Stimulated activated CD8-positive, alpha-beta memory T cell treated with anti-CD3 and anti-CD28 coated beads, Interleukin-4, amount 100 ng/mL, for 24 hours (primary cell): Measurements from ENCODE around the gene TP53I3.
"Not testable (repeated sequence)": the region's sequence is repeated elsewhere in the genome, so short reads cannot be mapped to it uniquely, and the experiment has no call there.

Source experiments
- DNase-seq: peaks from one replicate; pipeline ENCODE4 v3.0.0-alpha.2; 2020; ENCODE audit warnings: low read depth

Gene TP53I3

DNA sequence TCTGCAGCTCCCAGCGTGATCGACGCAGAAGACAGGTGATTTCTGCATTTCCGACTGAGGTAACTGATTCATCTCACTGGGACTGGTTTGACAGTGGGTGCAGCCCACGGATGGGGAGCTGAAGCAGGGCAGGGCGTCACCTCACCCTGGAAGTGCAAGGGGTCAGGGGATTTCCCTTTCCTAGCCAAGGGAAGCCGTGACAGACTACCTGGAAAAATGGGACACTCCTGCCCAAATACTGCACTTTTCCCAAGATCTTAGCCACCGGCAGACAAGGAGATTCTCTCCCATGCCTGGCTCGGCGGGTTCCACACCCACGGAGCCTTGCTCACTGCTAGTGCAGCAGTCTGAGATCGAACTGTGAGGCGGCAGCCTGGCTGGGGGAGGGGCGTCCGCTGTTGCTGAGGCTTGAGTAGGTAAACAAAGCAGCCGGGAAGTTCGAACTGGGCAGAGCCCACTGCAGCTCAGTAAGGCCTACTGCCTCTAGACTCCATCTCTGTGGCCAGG, 10.6 kb upstream of the TP53I3 start:
- not testable (repeated sequence) for DNase-seq

DNA sequence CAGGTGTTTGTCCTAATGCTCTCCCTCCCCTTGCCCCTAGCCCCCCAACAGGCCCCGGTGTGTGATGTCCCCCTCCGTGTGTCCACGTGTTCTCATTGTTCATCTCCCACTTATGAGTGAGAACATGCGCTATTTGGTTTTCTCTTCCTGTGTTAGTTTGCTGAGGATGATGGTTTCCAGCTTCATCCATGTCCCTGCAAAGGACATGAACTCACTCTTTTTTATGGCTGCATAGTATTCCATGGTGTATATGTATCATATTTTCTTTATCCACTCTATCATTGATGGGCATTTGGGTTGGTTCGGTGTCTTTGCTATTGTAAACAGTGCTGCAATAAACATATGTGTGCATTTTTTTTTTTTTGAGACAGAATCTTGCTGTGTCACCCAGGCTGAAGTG, 8.6 kb upstream of the TP53I3 start:
- not testable (repeated sequence) for DNase-seq

DNA sequence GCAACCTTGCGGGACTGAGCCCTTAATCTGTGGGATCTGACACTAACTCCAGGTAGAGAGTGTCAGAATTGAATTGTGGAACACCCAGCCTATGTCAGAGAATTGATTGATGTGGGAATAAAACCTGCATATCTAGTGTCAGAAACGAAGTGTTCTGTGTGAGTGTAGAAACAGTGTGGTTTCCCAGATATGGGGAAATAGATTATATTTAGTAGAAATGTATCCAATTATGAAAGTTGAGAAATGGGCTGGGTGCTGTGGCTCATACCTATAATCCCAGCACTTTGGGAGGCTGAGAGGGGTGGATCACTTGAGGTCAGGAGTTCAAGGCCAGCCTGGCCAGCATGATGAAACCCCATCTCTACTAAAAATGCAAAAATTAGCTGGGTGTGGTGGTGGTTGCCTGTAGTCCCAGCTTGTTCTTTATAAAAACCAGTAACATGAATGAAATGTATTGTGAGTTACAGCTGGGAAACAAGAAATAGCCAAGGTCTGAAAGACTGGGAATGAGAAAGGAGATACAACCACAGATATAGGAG, 4.3 kb upstream of the TP53I3 start:
- DNase-seq = no peak

DNA sequence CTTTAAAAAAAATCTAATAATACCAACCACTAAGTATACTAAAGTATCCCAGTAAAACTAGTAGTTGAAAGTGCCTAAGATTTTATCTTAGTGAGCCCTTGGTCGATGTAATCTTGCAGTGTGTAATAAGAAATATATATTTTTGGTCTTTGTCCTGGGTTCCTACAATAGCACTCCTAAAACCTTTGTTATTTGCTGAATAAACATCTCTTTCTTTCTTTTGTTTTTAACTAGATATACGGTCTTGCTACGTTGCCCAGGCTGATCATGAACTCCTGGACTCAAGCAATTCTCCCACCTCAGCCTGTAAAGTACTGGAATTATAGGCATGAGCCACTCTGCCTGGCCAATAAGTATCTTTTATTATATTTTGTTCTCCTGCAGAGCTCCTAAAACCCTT, 2.4 kb upstream of the TP53I3 start:
- no peak for DNase-seq

DNA sequence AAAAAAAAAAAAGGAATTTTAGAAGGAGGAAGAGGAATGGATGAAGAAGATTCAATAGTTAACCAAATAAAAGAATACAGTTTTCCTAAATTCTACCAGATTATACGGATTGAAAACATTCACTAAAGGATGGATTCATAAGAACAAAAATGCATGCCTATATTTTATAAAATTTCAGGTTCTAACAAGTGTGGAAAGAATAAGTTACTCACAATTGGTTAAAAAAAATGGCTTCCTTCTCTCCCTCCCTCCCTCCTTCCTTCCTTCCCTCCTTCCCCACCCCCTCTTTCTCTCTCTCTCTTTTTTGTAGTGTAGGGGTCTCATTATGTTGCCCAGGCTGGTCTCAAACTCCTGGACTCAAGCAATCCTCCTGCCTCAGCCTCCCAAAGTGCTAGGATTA, 1.6 kb upstream of the TP53I3 start:
- no peak for DNase-seq

DNA sequence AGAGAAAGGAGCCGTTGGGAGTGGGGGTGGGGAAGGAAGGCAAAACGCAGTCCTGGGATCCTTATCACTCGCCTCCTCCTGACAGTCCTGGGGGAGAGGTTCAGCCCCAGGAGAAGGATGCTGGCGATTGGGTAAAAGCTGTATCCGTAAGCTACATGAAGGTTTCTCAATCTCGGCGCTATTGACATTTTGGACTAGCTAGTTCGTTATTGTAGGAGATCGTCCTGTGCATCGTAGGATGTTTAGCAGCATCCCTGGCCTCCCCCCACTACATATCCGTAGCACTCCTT, 511 bp upstream of the TP53I3 start:
- no peak for DNase-seq

DNA sequence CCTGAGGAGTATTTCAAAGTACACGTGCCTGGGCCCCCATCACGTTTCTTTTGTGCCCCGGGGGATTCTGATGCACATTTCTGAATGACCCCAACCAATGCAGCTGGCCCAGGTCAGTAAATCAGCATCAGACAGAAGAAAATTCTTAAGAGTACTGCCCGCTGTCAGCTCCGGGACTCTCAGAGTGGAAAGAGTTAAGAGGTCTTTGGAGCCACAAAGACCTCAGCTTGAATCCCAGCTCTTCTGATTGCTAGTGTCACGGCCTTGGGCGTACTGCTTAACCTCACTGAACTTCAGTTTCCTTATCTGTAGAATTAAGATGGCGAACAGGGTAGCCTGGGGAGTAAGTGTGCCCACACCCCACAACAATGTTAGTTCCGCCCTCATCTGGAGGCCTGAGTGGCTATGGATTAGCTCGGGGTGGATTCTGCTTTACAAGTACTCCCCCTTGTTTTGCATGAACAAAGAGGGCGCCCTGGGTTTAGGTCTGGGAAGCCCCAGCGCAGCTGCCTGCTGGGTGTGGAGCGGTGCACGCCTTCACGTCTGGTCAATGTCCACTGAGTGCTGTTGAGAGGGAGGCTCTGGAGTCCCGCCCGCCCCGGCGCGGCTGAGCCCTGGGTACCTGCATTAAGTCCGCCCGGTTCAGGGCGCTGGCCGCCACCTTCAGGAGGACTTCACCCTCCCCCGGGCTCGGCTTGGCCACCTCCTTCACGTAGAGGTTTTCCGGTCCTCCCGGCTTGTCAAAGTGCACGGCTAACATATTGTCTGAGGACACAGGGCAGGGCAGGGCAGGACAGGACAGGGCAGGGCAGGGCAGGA, 858 bp downstream of the TP53I3 start:
- DNase-seq = peak; percentile 15

DNA sequence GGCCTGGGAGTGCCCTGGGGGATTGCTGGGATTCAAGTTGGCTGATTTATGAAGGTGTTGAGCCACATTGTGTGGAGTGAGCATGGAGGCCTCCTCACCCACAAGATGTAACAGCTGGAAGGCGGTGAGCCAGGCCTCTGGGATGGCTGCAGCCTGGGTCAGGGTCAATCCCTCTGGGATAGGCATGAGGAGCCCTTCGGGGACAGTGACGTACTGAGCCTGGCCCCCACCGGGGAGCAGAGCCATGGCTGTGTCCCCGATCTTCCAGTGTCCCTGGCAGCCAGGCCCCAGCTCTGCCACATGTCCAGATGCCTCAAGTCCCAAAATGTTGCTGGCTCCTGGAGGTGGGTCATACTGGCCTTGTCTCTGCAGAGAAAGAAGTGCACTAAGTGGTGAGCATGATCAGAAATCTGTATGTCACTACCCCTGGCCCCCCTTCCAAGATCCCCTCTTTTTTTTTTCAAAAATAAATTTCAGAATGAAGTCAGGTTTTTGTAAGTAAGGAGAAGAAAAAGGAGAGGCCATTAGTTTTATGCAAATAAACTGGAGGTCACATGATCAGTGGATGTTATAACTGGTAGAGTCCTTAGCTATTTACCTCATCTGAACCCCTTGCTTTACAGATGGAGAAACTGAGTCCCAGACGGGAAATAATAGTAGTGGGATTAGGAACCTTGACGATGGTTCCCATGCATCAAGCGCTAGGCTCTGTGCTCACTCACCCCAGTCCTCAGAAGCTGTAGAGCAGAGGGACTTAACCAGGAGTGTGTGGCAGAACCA, 1.7 kb downstream of the TP53I3 start:
- DNase-seq = no peak

DNA sequence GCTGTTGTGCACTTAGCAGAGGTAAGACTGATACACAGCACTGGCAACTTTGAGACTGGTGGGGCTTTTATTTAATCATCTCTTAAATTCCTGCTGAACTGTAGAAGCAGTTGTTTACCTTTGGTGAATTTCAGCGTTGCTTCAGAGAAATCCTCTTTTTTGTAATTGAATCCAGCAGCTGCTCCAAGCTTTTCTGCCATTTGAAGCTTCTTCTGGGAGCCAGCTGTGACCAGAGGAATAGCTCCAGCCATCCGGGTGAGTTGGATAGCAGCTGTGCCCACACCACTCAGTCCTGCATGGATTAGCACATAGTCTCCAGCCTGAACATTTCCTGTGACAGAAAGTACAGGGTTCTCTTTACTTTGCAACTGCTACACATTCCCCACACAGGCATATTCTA, 3.9 kb downstream of the TP53I3 start:
- no peak for DNase-seq

DNA sequence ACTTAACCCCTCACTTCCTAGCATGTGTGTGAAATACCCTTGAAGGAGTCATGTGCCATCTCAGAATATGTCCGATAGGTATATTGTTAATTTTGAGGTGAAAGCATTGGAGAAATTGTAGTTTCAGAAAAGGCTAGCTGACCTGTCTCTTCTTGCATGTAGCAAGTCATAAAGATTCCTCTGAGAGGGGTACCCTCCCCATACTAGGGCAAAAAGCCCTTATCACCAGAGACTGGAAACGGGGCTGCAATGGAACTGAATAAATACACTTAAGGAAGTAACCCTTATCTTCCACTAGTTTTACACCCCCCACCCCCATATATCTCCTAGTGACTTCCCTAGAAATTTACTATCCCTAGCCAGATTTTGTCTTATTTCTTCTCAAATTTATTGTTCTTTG, 6.8 kb downstream of the TP53I3 start:
- no peak for DNase-seq

DNA sequence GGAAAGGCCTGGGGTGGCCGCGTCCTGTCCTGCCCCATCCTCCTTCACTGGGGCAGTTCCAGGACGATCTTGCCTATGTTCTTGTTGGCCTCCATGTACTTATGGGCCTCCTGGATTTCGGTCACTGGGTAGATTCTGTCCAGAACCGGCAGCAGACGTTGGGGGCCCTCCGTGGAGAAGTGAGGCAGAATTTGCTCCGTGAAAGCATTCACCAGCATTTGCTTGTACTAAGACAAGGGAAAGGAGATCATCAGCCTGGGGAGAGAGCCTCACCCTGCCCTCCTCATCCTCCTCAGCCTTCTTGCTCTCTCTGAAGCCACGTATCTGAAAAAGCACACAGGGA, 7.1 kb downstream of the TP53I3 start:
- DNase-seq = no peak

DNA sequence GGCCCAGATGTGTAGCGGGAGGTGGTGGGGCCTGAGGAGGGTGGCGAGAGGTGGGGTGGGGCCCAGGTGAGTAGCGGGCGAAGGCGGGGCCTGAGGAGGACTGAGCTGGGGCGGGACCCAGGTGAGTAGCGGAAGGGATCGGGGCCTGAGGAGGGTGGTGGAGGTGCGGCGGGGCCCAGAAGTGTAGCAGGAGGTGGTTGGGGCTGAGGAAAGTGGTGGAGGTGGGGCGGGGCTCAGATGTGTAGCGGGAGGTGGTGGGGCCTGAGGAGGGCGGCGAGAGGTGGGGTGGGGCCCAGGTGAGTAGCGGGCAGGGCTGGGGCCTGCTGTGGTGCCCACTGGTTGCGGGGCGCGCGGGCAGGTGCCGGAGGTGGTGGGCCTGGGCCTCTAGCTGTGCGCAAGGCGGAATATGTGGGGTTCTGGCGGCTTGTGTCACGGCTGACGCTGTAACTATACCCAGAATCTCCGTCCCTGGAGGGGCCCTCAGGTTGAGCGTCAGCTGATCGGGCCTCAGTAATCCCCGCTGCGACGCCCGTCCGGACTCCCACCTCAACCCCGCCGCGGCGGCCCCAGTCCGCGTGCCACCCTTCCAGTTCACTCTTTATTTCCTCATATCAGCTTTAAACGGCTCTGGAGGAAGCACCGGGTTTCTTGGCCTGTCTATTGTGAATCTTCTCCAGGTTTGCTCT, 7.6 kb downstream of the TP53I3 start:
- no peak for DNase-seq

DNA sequence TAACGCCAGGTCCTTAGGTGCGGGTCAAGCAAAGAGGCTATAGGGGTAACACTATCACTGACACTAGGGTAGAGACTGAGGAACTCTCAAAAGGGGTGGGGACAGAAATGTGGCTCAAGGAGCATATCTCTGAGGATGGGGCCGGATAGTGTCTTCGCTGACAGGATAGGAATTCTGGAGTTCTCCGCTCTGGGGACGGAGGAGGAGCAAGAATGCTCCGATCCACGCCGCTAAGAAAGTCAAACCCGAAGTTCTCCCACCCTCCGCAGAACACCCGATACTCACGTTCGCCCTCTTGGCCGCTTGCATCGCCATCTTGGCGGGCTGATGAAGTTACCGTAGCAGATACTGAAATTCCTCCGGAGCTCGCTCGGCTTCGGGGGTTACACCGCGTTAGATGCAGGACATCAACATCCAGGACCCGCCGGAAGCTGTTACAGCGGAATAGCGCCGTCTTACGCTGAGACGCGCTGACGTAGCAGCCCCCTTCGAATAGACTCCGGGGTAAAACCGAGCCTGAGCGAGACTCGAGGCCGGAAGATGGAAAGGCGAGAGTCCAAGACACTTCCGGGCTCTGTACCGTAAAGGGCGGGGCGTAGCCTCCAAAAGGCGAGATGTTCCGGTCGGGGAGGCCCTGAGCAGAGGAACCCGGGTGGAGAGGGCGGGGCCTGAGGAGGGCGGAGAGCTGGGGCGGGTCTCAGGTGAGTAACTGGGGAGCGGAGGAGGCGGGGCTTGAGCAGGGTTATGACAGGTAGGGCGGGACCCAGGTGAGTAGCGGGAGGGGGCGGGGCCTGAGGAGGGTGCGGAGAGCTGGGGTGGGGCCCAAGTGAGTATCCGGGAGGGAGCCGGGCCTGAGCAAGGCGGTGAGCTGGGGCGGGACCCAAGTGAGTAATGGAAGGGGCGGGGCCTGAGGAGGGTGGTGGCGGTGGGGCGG, 8.5 kb downstream of the TP53I3 start, which contains the start of gene SF3B6:
SF3B6 (minus strand) TSS at position 412 of the 934 bp plus-strand sequence; CDS start at position 315, 97 bp downstream.
- DNase-seq = peak; percentile 98

DNA sequence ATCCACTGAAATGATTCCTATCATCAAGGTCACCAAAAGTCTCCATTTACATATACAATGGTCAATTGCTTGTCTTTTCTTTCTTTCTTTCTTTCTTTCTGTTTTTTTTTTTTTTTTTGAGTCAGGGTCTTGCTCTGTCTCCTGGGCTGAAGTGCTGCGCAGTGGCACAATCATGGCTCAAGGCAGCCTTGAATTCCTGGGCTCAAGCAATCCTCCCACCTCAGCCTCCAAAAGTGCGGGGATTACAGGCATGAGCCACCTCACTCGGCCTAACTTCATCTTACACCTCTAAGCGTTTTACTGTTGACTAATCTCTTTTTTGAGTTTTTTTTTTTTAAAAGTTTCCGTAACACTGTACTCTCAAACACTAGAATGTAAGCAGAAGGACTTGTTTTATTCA, 9.4 kb downstream of the TP53I3 start:
- DNase-seq = no peak

DNA sequence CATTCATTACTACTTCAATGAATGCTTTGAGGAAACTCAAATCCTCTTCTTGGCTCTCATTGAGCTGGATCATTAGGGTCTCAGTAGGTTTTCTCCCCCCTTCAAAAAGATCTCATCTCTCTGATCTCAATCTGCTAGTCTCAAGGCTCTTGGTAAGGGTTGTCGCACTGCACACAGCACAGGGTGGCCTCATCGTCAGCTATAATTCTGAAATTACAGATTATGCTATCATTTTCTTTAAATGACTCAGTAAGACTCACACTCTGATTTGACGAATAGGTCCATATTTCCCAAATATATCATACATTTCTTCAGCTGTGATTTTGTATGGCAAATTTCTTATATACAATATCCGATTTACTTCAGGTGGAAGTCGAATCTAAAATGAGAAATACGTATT, 10.8 kb downstream of the TP53I3 start:
- DNase-seq = no peak

DNA sequence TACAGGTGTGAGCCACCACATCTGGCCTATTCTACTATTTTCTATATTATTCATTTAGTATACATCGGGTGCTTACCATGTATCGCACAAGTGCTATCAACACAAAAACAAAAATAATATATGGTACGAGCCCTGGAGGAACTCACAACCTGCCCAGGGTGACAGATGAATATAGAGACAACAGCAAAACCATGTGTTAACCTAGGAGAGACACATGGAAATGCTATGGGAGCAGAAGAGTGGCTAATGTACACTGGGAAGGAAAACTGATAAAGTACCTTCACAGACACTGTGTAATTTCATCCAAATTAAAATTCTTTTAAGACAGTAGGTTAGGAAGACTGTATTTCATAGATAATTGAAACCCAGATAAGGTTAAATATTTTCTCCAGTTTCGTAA, 12.4 kb downstream of the TP53I3 start:
- no peak for DNase-seq

DNA sequence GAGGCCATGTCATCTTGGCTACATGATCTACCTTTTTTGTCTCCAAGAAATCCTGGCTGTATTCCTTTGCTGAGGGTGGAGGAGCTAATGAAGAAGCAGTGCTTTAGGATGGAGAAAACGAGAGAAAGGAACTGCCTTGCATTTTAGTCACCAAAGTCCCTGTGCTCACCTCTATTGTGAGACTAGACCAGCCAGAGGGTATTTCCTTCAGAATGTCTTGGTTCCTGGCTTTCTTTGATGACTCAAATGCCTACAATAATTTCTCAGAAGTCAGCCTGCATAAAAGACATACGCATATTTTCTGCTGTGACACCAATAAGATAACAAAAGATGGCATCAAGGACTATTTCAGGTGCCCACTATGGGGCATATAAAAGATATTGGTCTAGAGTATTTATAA, 19.3 kb downstream of the TP53I3 start:
- no peak for DNase-seq

DNA sequence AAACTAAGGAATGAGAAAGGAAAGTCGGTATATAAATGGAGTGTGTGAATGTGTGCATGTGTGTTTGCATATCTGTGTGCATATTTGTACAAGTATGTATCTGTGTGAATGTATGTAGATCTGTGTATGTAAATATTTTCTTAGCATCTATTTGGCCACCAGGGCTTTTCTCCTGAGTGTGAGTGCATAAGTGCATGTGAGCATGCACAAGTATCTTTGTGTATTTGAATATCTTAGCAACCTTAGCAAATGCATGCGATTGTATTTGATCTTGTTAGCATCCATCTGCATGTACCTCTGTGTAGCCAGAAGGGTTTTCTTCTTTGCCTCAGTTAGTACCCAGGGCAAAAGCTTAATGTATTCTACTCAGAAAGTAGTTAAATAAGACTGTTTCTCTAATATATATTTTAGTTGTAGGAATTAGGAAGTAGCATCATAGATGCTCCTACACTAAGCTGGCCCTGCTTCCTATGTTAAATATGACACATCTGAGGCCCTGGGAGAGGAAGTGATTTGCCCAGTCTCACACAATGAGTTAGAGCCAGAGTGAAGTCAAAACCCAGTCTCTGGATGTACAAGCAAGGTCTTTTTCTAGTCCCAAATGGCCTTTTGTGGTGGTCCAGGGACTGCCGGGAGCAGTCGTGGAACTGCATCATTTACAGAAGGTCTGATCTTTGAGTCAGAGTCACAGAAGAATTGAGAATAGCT, 25.9 kb downstream of the TP53I3 start:
- no peak for DNase-seq

DNA sequence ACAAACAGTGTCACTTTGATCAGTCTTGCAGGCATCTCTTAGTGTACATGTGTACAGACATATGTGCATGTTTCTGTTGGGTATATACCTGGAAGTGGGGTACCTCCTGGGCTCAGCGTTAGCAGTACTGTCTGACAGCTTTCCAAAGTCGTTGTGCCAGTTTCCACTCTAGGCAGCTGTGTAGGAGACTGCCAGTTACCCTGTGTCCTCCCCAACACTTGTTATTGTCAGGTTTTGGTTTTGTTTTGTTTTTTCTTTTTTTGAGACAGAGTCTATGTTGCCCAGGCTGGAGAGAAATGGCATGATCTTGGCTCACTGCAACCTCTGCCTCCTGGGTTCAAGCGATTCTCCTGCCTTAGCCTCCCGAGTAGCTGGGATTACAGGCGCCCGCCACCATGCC, 28.9 kb downstream of the TP53I3 start:
- no peak for DNase-seq

DNA sequence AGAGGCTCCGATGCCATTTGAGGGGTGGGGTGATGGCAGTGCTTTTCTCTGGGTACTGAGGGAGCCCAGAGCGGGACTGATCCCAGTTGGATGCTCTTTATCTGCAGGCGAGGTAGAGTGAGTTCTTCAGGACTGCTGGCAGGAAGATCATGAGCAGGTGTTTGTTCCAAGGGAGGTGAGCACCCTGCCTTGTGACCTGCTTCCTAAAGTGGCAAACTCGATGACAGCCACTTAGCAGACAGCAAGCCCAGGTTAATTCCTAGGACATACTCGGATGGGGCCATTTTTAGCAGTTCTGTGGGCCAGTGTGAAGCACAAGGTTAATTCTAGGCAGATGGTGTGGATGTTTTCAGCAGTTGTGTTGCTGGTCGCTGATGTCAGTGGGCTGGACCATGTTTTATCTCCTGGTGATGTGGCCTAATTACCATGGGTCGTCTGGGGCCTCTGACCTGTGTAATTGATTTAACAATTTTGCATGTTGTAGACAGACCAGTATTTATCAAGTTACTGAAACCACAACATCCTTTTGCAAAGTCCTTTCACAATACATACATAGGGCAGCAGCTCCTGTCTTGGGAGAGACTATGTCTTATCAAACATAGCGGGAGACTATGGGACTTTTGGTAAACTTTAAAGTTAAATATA, 30.1 kb downstream of the TP53I3 start:
- DNase-seq = no peak
